ENCODE data around the gene TCF12. TPM values are rescaled to one million over a fixed set of nuclear protein-coding genes. Genes with fewer than 3 reads are reported as not detected.
A peak's percentile ranks its signal among the peaks of the same experiment; 100 is the strongest.

TCF12 gene
- total and polyA plus RNA-seq, 5 experiments from 2014 or later = 43.2 to 77.3 (median 54.3) TPM

- POLR2A ChIA-PET = no interaction called here
- Mint-ChIP-seq H3K27me3 (peaks cover 0 to under 1% (median 0%) of the 10 kb centered on the region in 5 donors), H3K9me3 (no peaks in the 10 kb centered on the region), H3K36me3 (peaks cover 0 to 5% (median under 1%) of the 10 kb centered on the region in 3 donors), H3K27ac (no peak overlapping the region), H3K4me1 (peaks cover 10 to 19% (median 16%) of the 10 kb centered on the region in 4 donors), H3K4me3 (no peak overlapping the region)
- ATAC-seq = no peak
- DNase-seq = no peak
These were observed 26.5 kb upstream of the TCF12 start for GRCh38 chr15:56891852-56892440.

- Mint-ChIP-seq H3K4me3 (no peak overlapping the region), H3K36me3 (peaks cover 0 to 8% (median 5%) of the 10 kb centered on the region in 3 donors), H3K4me1 (peaks cover 11 to 14% (median 12%) of the 10 kb centered on the region in 4 donors), H3K27me3 (peaks cover 0 to 4% (median 0%) of the 10 kb centered on the region in 5 donors), H3K9me3 (peaks cover 0 to 2% (median 0%) of the 10 kb centered on the region in 9 donors), H3K27ac (no peak overlapping the region)
- DNase-seq = no peak
- POLR2A ChIA-PET = no interaction called here
- no peak for ATAC-seq
These were observed 25.6 kb upstream of the TCF12 start for GRCh38 chr15:56892659-56893363.

- no peak for DNase-seq
- POLR2A ChIA-PET = no interaction called here
- Mint-ChIP-seq H3K36me3 (peaks cover 0 to 8% (median 5%) of the 10 kb centered on the region in 3 donors), H3K27me3 (peaks cover 0 to 4% (median 0%) of the 10 kb centered on the region in 5 donors), H3K4me3 (no peak overlapping the region), H3K27ac (no peak overlapping the region), H3K4me1 (peaks cover 7 to 9% (median 8%) of the 10 kb centered on the region in 4 donors), H3K9me3 (peaks cover 0 to 2% (median 0%) of the 10 kb centered on the region in 9 donors)
- ATAC-seq = no peak
These were observed 25.1 kb upstream of the TCF12 start for GRCh38 chr15:56893364-56893678.

- Mint-ChIP-seq H3K9me3 (peaks cover 0 to 2% (median 0%) of the 10 kb centered on the region in 9 donors), H3K27ac (no peak overlapping the region), H3K4me3 (no peak overlapping the region), H3K27me3 (peaks cover 0 to 4% (median 0%) of the 10 kb centered on the region in 5 donors), H3K4me1 (peaks cover 0 to 2% (median 0%) of the 10 kb centered on the region in 4 donors), H3K36me3 (peaks cover 0 to 8% (median 5%) of the 10 kb centered on the region in 3 donors)
- ATAC-seq (no peak), DNase-seq (no peak)
- POLR2A ChIA-PET = no interaction called here
These were observed 23.8 kb upstream of the TCF12 start for GRCh38 chr15:56894601-56895000.

- Mint-ChIP-seq H3K27me3 (peaks cover 0 to 3% (median 0%) of the 10 kb centered on the region in 5 donors), H3K4me1 (peaks cover 4 to 7% (median 5%) of the 10 kb centered on the region in 4 donors), H3K9me3 (peaks cover 0 to 2% (median 0%) of the 10 kb centered on the region in 9 donors), H3K27ac (no peak overlapping the region), H3K36me3 (peaks cover 3 to 8% (median 4%) of the 10 kb centered on the region in 3 donors), H3K4me3 (no peak overlapping the region)
- POLR2A ChIA-PET = interaction anchor here (1.3 kb wide), 1 partner anchor 17 kb away, joined by 3 read pairs; no protein-coding TSS in a partner anchor
- ATAC-seq (no peak), DNase-seq (no peak)
These were observed 16.5 kb upstream of the TCF12 start for GRCh38 chr15:56901931-56902330.

- Mint-ChIP-seq H3K27ac (peak overlapping the region in 3 of 10 donors; percentile 1 to 14 (median 11)), H3K9me3 (no peaks in the 10 kb centered on the region)
- POLR2A ChIA-PET = no interaction called here
These were observed 11.7 kb upstream of the TCF12 start for GRCh38 chr15:56906766-56907165.

GRCh38 chr15:56910801-56911200, 7.6 kb upstream of the TCF12 start:
- peaks cover 5 to 18% (median 15%) of the 10 kb centered on the region in 4 donors for H3K4me1 Mint-ChIP-seq
- no peak overlapping the region for H3K4me3 Mint-ChIP-seq
- POLR2A ChIA-PET = no interaction called here

More at GRCh38 chr15:56906766-56907165, 11.7 kb upstream of the TCF12 start:
- no peak for DNase-seq
- H3K36me3 Mint-ChIP-seq = peaks cover 0 to 5% (median 3%) of the 10 kb centered on the region in 3 donors
- no peak for ATAC-seq
- no peaks in the 10 kb centered on the region for H3K27me3 Mint-ChIP-seq
- H3K4me1 Mint-ChIP-seq = peaks cover 4 to 15% (median 13%) of the 10 kb centered on the region in 4 donors
- peak overlapping the region in 8 of 10 donors; percentile 8 to 66 (median 34) for H3K4me3 Mint-ChIP-seq

GRCh38 chr15:56913241-56913640, 5.2 kb upstream of the TCF12 start:
- H3K9me3 Mint-ChIP-seq = no peaks in the 10 kb centered on the region
- no peak for ATAC-seq
- H3K4me3 Mint-ChIP-seq = no peak overlapping the region
- no peak overlapping the region for H3K27ac Mint-ChIP-seq
- no peaks in the 10 kb centered on the region for H3K27me3 Mint-ChIP-seq
- H3K36me3 Mint-ChIP-seq = no peaks in the 10 kb centered on the region
- peaks cover 5 to 29% (median 16%) of the 10 kb centered on the region in 4 donors for H3K4me1 Mint-ChIP-seq
- no peak for DNase-seq
- POLR2A ChIA-PET = no interaction called here

More at GRCh38 chr15:56910801-56911200, 7.6 kb upstream of the TCF12 start:
- Mint-ChIP-seq H3K36me3 (no peaks in the 10 kb centered on the region), H3K27me3 (no peaks in the 10 kb centered on the region), H3K27ac (peak overlapping the region in 1 of 10 donors; percentile 29), H3K9me3 (no peaks in the 10 kb centered on the region)
- ATAC-seq = no peak
- DNase-seq = no peak

- Mint-ChIP-seq H3K27ac (no peak overlapping the region), H3K4me3 (no peak overlapping the region), H3K27me3 (no peaks in the 10 kb centered on the region), H3K9me3 (no peaks in the 10 kb centered on the region), H3K4me1 (peaks cover 5 to 29% (median 16%) of the 10 kb centered on the region in 4 donors), H3K36me3 (no peaks in the 10 kb centered on the region)
- ATAC-seq (no peak), DNase-seq (no peak)
- POLR2A ChIA-PET = no interaction called here
These were observed 4.8 kb upstream of the TCF12 start for GRCh38 chr15:56913670-56914069.

GRCh38 chr15:56915888-56916287, 2.6 kb upstream of the TCF12 start:
- no peaks in the 10 kb centered on the region for H3K27me3 Mint-ChIP-seq
- H3K27ac Mint-ChIP-seq = peak overlapping the region in 2 of 10 donors; percentile 11 to 15
- POLR2A ChIA-PET = no interaction called here
- no peaks in the 10 kb centered on the region for H3K9me3 Mint-ChIP-seq
- peaks cover 11 to 40% (median 29%) of the 10 kb centered on the region in 4 donors for H3K4me1 Mint-ChIP-seq
- peak overlapping the region in 2 of 10 donors; percentile 20 to 24 for H3K4me3 Mint-ChIP-seq
- H3K36me3 Mint-ChIP-seq = peaks cover 0 to 2% (median 0%) of the 10 kb centered on the region in 3 donors
- ATAC-seq (no peak), DNase-seq (no peak)

GRCh38 chr15:56916825-56917477, 1.5 kb upstream of the TCF12 start:
- Mint-ChIP-seq H3K27me3 (no peaks in the 10 kb centered on the region), H3K4me3 (peak overlapping the region; percentile 80 to 91 (median 86))

GRCh38 chr15:56917652-56918045, 795 bp upstream of the TCF12 start:
- Mint-ChIP-seq H3K9me3 (no peaks in the 10 kb centered on the region), H3K4me3 (peak overlapping the region; percentile 80 to 91 (median 86)), H3K27me3 (no peaks in the 10 kb centered on the region), H3K36me3 (peaks cover 0 to 8% (median 0%) of the 10 kb centered on the region in 3 donors), H3K4me1 (peaks cover 10 to 38% (median 34%) of the 10 kb centered on the region in 4 donors), H3K27ac (peak overlapping the region; percentile 61 to 95 (median 82))
- DNase-seq (peak in 2 of 10 donors; percentile 6 to 35), ATAC-seq (peak in 1 of 2 donors; percentile 2)
- POLR2A ChIA-PET = interaction anchor here (1.0 to 3.0 kb wide), 10 partner anchors 9 to 673 kb away, joined by 3 to 44 read pairs (median 6); no protein-coding TSS in a partner anchor

More at GRCh38 chr15:56916825-56917477, 1.5 kb upstream of the TCF12 start:
- POLR2A ChIA-PET = no interaction called here
- Mint-ChIP-seq H3K36me3 (peaks cover 0 to 2% (median 0%) of the 10 kb centered on the region in 3 donors), H3K9me3 (no peaks in the 10 kb centered on the region), H3K4me1 (peaks cover 11 to 38% (median 30%) of the 10 kb centered on the region in 4 donors), H3K27ac (peak overlapping the region in 7 of 10 donors; percentile 40 to 94 (median 73))
- DNase-seq (no peak), ATAC-seq (no peak)
